OCI-LY3 (cell line): Measurements from ENCODE around the gene SNUPN.

Experiments used
- H2AFZ ChIP-seq: fragments of 200-600, 300-600 bp; shearing (Covaris generic); 2 replicates; pipeline ENCODE4 v1.6.0; 2014; ENCODE audit warnings: antibody characterized with exemption, low read depth, low read length
- H3K27ac ChIP-seq: fragments of 200-600, 300-600 bp; sonication (generic); 2 replicates; pipeline ENCODE4 v1.5.1; 2014; ENCODE audit warnings: mild to moderate bottlenecking, low read length, moderate library complexity, mixed read lengths
- H3K27me3 ChIP-seq: fragments of 200-600, 300-600 bp; sonication (generic); 2 replicates; pipeline ENCODE4 v1.6.1; 2014; ENCODE audit warnings: low read depth, low read length, mixed read lengths
- H3K36me3 ChIP-seq: fragments of 200-600, 300-600 bp; sonication (generic); replicated peaks from 2 replicates; pipeline ENCODE3; 2014; ENCODE audit warnings: low read depth, low read length, mixed read lengths
- H3K4me1 ChIP-seq: fragments of 300-600, 200-600 bp; sonication (generic); 2 replicates; pipeline ENCODE4 v1.6.1; 2014; ENCODE audit warnings: low read length, mixed read lengths
- H3K4me2 ChIP-seq: fragments of 200-600, 300-600 bp; sonication (generic); 2 replicates; pipeline ENCODE4 v1.6.1; 2014; ENCODE audit warnings: low read length, mixed read lengths
- H3K4me3 ChIP-seq: fragments of 300-600, 200-600 bp; sonication (generic); 2 replicates; pipeline ENCODE4 v1.5.1; 2014; ENCODE audit warnings: antibody characterized with exemption, mild to moderate bottlenecking, low read length, moderate library complexity
- H3K79me2 ChIP-seq: fragments of 300-600, 200-600 bp; shearing (Covaris generic); 2 replicates; pipeline ENCODE4 v1.6.1; 2014; ENCODE audit warnings: mild to moderate bottlenecking, low read length, mixed read lengths
- H3K9ac ChIP-seq: fragments of 300-600, 200-600 bp; shearing (Covaris generic); 2 replicates; pipeline ENCODE4 v1.6.0; 2014; ENCODE audit warnings: mild to moderate bottlenecking, low read length, moderate library complexity
- H3K9me3 ChIP-seq: fragments of 200-600, 300-600 bp; shearing (Covaris generic); 2 replicates; pipeline ENCODE4 v1.6.1; 2014; ENCODE audit warnings: low read length, mixed read lengths; ENCODE audit not compliant: insufficient read depth
- H4K20me1 ChIP-seq: fragments of 200-600, 300-600 bp; sonication (generic); 2 replicates; pipeline ENCODE4 v1.6.1; 2016; ENCODE audit warnings: low read length, mixed read lengths; ENCODE audit not compliant: insufficient read depth
- EZH2phosphoT487 ChIP-seq: fragments of 200-600 bp; shearing (Covaris generic); IDR thresholded peaks from 2 replicates; pipeline ENCODE4 v1.6.1; 2018; ENCODE audit warnings: antibody characterized with exemption, mixed run types, low read depth
- TF ChIP-seq, protein P1 (sequence below): fragments of 200-600, 300-600 bp; sonication (generic); IDR thresholded peaks from 2 replicates; pipeline ENCODE4 v1.5.1; 2014; ENCODE audit warnings: antibody characterized with exemption, low read length, low read depth

Gene SNUPN

GRCh38 chr15:75597667-75598341 lies 27.7 kb downstream of the SNUPN start:
- no peak overlapping the region for H3K27ac ChIP-seq
- H3K9me3 ChIP-seq: no peaks in the 10 kb centered on the region
- H3K27me3 ChIP-seq: no peaks in the 10 kb centered on the region
- H3K4me3 ChIP-seq: no peak overlapping the region
- no peaks in the 10 kb centered on the region; the same call in 1 of the 2 replicates for H4K20me1 ChIP-seq
- H3K4me2 ChIP-seq: no peak overlapping the region
- no peak overlapping the region for H2AFZ ChIP-seq
- no peaks in the 10 kb centered on the region for H3K4me1 ChIP-seq
- no peaks in the 10 kb centered on the region for H3K79me2 ChIP-seq
- no peak overlapping the region for H3K9ac ChIP-seq
- no peak for TF ChIP-seq EZH2phosphoT487
- TF ChIP-seq, protein P1, sequence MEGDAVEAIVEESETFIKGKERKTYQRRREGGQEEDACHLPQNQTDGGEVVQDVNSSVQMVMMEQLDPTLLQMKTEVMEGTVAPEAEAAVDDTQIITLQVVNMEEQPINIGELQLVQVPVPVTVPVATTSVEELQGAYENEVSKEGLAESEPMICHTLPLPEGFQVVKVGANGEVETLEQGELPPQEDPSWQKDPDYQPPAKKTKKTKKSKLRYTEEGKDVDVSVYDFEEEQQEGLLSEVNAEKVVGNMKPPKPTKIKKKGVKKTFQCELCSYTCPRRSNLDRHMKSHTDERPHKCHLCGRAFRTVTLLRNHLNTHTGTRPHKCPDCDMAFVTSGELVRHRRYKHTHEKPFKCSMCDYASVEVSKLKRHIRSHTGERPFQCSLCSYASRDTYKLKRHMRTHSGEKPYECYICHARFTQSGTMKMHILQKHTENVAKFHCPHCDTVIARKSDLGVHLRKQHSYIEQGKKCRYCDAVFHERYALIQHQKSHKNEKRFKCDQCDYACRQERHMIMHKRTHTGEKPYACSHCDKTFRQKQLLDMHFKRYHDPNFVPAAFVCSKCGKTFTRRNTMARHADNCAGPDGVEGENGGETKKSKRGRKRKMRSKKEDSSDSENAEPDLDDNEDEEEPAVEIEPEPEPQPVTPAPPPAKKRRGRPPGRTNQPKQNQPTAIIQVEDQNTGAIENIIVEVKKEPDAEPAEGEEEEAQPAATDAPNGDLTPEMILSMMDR: peak; percentile 51
- H3K36me3 ChIP-seq: peaks cover 41% of the 10 kb centered on the region

- Histone ChIP-seq H3K9me3 (no peaks in the 10 kb centered on the region), H3K4me1 (no peaks in the 10 kb centered on the region), H3K36me3 (peaks cover 41% of the 10 kb centered on the region), H3K27ac (no peak overlapping the region), H4K20me1 (no peaks in the 10 kb centered on the region; the same call in 1 of the 2 replicates), H3K4me2 (no peak overlapping the region), H3K27me3 (no peaks in the 10 kb centered on the region), H3K79me2 (no peaks in the 10 kb centered on the region), H2AFZ (no peak overlapping the region), H3K9ac (no peak overlapping the region), H3K4me3 (no peak overlapping the region)
- no peak for TF ChIP-seq EZH2phosphoT487
- TF ChIP-seq, protein P1: no peak
These were observed 28.7 kb downstream of the SNUPN start for GRCh38 chr15:75596703-75597345.

DNA sequence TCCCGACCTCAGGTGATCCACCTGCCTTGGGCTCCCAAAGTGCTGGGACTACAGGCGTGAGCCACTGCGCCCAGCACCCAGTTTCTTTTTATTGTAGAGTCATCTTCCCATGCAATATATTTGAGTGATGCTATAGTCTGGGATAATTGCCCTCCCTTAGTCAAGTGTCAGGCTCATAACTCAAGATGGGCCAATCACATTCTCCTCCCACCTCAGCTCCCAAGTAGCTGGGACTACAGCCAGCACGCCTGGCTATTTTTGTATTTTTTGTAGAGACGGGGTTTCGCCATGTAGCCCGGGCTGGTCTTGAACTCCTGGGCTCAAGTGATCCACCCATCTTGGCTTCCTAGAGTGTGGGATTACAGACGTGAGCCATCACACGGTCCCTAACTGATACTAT lies 31.2 kb downstream of the SNUPN start:
- Histone ChIP-seq H3K4me2 (no peak overlapping the region), H2AFZ (no peak overlapping the region), H3K9ac (no peak overlapping the region), H3K36me3 (peaks cover 34% of the 10 kb centered on the region), H3K79me2 (no peaks in the 10 kb centered on the region), H3K4me1 (no peaks in the 10 kb centered on the region), H3K27me3 (no peaks in the 10 kb centered on the region), H3K27ac (no peak overlapping the region), H3K4me3 (no peak overlapping the region), H4K20me1 (no peaks in the 10 kb centered on the region; the same call in 1 of the 2 replicates), H3K9me3 (no peaks in the 10 kb centered on the region)
- no peak for TF ChIP-seq EZH2phosphoT487
- TF ChIP-seq, protein P1: no peak

DNA sequence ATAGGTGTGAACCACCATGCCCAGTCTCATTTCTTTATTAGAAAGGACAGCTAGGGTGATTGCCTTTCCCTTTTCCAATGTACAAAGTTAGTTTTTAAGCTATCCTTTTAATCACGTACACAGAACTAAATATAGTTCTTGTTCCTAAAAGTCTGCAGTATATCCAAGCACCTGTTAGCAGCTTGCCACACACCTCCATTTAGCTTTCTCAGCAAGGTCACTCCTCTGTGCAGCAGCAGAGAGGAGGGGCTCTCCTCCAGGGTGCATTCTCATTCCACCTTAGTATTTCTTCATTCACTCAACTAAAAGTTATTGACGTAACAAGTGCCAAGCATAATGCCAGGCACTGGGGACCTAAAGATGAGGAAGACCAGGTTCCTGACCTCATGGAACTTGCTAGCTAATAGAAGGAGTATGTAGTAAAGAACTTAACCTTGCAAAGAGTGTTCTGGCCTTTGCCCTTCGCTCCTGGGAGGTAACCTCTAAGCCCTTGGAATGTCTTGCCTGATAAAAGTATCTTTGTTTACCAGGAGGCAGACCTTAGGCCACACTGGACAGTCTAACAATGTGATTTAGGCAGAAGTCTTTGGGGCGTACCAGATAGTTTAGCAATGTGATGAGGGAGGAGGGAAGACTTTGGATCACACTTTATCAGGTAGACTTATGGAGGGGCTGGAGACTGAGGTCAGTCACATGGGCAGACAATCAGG lies 33.7 kb downstream of the SNUPN start:
- no peaks in the 10 kb centered on the region for H3K4me1 ChIP-seq
- H3K79me2 ChIP-seq: no peaks in the 10 kb centered on the region
- TF ChIP-seq, protein P1: no peak
- no peaks in the 10 kb centered on the region for H3K9me3 ChIP-seq
- no peak overlapping the region for H3K4me2 ChIP-seq
- peaks cover 14% of the 10 kb centered on the region for H3K36me3 ChIP-seq
- H2AFZ ChIP-seq: no peak overlapping the region
- no peaks in the 10 kb centered on the region; the same call in 1 of the 2 replicates for H4K20me1 ChIP-seq
- no peaks in the 10 kb centered on the region for H3K27me3 ChIP-seq
- no peak overlapping the region for H3K9ac ChIP-seq
- no peak overlapping the region for H3K27ac ChIP-seq
- no peak overlapping the region for H3K4me3 ChIP-seq
